Right renal pelvis (tissue), 4 donors: ENCODE results near the gene IFNAR2. TPM values are rescaled to one million over a fixed set of nuclear protein-coding genes. Genes with fewer than 3 reads are reported as not detected.
A peak's percentile ranks its signal among the peaks of the same experiment; 100 is the strongest.

Source experiments
- DNase-seq, 4 donors: peaks; one replicate each; pipeline ENCODE4 v3.0.0-alpha.2; 2013; ENCODE audit warnings: low read depth in 4 of 4, low spot score in 3 of 4, missing footprints in 1 of 4
- polyA plus RNA-seq, 4 donors: library from polyadenylated mRNA; unstranded; fragments of 120-200 nt; gene quantifications; one replicate each; pipeline ENCODE4 v1.2.1, GENCODE V29; 2013; ENCODE audit not compliant: insufficient read length in 4 of 4

The IFNAR2 gene
- polyA plus RNA-seq: 10 to 100 TPM; 13.0 to 22.1 (median 19.7) TPM

DNA sequence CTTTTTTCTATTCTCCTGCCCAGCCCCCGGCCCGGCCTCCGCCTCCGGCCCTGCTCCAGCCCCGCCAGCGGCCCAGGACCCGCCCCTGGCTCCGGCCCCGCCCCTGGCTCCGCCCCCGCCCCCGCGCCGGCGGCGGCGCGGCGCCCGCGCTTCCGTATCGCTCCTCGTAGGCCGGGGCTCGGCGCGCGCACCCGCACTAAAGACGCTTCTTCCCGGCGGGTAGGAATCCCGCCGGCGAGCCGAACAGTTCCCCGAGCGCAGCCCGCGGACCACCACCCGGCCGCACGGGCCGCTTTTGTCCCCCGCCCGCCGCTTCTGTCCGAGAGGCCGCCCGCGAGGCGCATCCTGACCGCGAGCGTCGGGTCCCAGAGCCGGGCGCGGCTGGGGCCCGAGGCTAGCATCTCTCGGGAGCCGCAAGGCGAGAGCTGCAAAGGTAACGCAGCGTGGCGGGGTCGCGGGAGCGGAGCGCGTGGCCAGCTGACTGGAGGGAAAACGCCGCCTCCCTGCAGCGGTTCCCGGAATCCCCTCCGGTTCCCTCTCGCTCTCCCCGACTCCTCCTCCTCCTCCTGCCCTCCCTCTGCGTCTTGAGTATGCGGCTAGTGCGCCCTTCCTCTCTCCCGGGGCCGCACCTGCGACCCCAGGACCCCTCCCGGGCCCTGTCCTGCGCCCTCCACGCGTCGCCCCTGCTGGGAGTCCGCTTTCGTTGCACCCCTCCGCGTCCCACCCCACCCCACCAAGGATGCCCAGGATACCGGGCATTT, at the start of gene IFNAR2:
Gene IFNAR2 (plus strand): TSS at position 155 of the 761 bp plus-strand sequence. CDS start 11,985 bp downstream, outside the sequence.
- DNase-seq: peak in 2 of 4 donors; percentile 51 to 52

DNA sequence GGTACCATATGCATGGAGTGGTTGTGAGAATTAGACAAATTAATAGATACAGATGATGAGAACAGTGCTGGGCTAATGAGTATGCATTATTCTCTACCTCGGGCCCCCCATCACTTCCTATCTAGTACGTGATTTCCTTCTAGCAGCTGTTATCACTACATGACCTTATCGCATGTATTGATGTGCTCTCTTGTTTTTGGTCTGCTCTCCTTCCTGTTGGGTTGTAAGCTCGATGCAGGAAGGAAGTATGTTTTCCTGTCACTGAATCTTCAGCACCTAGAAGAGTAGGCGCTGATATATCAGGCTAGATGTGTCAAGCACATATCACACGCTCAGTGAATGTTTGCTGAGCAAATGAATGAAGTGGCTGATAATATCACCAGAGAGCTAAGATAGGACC, 43.9 kb upstream of the IFNAR2 start:
- no peak for DNase-seq

DNA sequence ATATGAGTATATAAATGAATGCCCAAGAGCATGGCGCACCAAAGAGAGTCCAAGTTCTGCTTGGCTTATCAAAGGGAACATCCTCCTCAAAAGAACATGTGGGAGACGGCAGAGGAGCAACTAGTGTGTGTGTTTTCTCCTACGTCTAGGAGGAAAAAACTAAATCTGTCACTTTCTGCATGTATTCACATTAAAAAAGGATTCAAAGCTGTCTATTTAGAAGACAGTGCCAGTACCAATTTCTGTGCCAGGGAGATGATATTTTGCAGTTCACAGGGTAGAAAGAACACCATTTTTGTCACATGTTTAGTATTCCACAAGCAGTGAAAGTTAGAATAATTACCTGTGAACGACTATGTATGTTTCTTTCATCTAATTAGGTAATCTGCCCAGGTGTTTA, 42.5 kb upstream of the IFNAR2 start:
- DNase-seq: no peak

DNA sequence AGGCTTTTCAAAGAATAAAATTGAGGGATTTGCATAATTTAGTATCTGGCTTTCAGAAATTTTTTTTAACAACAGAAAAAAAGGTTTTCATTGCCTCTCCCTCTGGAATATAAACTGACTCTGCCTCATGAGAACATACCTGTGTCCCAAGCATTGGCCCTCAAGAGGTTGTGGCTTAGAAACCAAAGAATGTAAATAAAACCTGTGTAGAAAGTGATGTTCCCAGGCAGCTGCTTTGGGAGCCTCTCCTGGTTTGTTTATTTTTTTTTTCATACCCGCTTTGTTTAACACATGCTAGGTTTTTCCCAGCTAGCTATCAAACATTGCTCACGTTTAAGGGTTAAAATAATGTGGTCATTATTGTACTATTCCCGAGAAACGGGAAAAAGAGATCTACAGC, 40.5 kb upstream of the IFNAR2 start:
- DNase-seq: no peak

DNA sequence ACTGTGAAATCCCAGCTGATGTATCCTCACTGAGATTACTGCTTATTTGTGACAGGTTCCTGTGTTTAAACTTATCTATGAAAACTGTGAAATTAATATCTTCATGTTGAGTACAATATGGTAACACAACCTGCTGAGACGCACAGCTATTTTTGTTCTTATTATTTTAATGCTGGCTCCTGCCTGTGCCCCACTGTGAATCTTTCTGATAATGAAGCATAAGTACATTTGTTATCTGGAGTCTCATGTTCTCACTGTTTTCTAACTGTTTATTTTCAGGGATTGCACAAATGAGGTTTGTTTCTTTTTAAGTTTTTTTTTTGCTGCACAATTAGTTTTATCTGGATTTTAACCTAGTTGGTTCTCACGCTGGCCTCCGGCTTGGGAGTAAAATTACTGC, 39.9 kb upstream of the IFNAR2 start:
- no peak for DNase-seq

DNA sequence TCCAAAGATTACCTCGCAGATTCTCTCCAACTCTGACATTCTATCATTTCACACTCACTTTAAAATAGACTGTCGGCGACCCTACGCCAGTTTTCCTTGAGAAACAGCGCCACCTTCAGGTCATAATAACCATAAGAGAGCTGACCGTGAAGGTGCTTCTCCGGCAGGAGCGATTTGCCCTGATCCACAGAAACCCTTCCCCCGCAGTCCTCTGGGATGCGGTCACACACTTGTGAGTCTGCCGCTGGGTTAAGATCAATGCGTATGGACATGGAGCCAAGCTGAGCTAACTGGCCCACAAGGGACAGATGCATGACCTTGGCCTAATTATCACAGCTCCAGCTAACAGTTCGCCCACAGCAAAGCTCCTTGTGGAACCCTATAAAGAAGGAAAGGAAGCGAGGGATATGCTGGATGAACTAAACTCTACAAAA, 32.8 kb upstream of the IFNAR2 start:
- peak in 3 of 4 donors; percentile 58 to 68 (median 61) for DNase-seq

DNA sequence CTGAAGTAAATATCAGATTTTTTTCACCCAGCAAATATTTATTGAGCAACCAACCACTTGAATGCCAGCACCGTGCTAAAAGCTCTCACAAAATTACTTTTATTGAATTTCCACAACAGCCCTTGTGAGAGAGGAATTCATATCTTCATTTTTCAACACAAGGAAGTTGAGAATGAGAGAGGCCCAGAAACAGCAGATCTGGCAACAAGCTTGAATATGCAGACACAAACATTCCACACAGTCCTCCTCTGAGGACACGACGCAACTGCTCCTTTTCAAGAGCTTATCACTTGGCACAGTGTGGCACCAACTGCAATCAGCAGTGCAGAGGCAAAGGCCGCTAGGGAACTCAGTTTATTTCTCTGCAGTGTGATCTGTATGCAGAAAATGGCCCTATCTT, 32.2 kb upstream of the IFNAR2 start:
- DNase-seq: no peak

DNA sequence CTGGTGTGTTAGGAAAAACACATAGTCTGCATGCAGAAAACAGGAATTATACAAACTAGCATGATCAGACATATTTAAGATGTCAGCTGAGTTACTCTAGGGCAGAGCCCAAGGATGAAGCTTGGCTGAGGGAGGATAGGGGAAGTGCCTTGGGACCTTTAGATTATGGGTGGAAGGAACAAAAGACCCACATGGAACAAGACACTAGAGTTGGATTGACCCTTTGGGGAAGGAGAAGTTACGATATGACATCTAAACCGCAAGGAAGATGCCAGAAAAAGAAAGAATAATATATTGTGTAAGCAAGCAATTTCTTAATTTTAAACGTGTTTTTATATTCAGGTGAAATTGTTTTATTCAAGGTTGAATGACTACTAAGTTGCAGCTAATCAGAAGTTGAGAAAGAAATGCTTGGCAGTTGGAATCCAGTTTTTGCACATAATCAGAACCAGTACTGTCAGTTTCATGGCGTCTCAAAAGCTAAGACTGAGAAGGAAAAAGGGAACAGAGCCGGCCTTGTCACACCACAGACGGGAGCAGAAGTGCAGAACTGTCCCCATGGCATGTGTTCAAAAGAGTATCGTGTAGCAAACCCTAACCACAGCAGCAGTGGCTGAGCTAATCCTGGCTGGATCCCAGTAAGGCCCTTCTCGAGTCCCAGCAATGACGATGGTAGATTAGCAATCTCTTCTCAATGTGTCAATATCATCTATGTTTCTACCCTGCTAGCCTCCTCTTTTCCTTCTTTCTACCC, 31.2 kb upstream of the IFNAR2 start:
- no peak for DNase-seq

DNA sequence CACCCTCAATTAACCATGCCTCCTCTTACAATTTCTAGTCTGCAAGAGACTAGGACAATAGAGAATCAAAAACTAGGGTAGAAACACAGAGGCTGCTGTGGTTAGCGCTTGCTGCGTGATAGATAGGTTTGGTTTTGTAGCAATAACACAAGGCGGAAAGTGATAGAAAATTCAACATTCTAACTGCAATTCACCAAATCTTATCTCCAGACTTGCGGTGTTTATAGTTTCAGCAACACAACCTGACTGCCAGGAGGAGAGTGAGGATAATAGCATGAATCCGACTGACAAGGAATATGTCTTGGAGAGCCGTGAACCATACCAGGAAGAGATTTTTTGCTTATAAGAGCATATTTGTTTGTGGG, 30.7 kb upstream of the IFNAR2 start:
- DNase-seq: no peak

DNA sequence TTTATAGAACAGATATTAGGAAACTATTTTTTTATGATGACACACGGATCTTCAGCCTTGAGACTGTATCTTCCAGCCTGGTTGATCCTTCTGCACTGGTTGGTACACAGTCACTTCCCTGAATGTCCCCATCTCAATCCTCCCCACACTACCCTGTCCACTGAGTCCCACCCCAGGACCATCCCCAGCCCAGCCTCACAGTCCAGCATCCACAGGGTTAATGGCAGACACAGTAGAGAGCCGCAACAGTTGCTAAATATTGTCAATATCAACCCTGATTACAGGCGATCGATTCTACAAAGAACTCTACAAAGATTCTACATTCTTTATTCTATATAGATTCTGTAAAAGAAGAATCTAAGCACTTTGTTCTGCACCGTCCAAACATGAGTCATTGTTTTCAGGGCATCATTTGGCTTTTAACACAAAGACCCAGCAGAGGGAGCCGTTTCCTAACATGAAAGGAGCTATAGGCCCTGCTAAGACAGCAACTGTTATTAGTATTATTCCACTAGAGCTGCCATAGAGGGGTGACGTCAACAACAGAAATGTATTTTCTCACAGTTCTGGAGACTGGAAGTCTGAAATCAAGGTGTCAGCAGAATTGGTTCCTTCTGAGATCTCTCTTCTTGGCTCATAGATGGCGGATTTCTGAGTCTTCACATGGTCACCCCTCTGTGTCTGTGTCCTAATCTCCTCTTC, 30.1 kb upstream of the IFNAR2 start:
- peak; percentile 79 to 90 (median 84) for DNase-seq

DNA sequence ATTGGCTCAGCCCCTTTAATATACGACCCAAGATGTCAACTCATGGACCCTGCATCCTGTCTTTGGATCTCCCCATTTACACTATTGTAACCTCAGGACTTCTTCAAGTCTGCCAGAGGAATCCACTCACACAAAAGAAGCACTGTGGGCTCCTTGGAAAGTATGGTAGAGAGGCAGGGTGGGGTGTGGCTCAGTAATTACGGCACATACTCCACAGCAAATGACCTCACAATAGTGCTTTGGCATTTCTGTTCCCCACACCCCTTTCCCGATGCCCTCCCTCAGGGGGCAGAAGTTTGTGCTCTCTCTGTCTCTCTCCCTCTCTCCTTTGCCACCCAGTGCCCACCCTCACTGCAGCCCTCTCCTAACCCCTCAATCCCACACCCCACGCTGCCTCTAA, 27.8 kb upstream of the IFNAR2 start:
- DNase-seq: no peak

DNA sequence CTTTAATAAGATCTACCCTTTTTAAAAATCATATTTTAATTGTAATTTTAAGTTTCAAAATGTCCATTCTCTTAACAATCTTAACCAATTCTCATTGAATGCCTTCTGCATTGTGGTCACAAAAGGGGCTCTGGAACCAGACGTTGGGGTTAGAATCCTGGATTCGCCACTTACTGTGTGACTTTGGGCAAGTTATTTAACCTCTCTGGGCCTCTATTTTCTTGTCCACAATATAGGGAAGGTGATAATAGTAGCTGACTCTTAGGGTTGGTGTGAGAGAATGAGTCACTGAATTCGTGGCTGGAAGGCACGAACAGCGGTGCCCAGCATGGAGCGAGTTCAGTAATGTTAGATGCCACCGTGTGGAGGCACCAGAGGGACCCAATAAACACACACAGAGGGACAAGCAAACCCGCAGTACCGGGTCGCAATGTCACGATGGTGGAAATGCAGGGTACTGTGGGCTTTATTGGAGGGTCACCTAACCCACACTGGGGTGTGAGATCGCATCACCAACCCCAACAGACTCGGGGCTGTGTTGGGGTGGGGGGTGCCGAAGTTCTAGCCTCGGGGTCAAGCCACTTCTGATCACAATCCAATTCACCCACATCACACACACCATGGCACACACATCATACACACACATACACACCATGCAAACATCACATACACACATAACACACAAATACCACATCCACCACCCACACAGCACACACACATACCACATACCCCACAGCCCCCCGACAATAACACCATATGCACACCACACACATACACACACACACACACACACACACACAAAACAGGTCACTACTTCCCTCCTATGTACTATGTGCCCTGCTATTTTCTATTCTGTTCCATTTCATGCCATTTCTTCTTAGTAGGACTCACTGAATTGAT, 27.0 kb upstream of the IFNAR2 start:
- DNase-seq: no peak

DNA sequence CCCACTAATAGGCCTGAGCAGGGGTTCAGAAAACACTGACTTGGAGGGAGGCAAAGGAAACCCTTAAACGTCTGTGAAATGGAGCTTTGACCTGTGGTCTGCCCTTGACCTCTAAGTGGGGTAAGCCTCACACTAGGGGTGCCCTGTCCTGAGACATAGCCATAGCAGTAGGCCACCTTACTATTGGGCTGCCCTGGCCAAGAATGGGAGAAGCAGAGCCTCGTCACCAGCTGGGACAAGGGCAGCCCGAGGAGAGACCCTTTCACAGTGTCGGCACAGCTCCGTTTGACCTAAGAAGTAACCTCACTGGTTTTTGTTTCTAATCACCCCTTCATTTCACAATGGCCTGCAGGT, 26.4 kb upstream of the IFNAR2 start:
- no peak for DNase-seq

DNA sequence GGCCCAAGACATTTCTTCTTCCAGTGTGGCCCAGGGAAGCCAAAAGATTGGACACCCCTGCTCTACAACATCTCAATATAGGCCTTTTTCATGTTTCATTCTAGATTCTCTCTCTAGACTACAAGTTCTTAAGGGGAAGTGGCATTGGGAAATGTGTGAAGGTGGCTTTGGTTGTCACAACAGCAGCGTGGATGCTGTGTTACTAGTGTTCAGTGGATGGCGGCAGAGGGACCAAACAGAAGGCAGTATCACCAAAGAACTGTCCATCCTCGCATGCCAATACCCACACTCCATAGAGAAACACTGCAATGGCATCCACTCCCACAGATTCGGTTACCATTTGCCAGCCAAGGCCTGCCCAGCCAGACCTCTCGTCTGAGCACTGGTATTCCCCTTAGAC, 24.3 kb upstream of the IFNAR2 start:
- DNase-seq: no peak

DNA sequence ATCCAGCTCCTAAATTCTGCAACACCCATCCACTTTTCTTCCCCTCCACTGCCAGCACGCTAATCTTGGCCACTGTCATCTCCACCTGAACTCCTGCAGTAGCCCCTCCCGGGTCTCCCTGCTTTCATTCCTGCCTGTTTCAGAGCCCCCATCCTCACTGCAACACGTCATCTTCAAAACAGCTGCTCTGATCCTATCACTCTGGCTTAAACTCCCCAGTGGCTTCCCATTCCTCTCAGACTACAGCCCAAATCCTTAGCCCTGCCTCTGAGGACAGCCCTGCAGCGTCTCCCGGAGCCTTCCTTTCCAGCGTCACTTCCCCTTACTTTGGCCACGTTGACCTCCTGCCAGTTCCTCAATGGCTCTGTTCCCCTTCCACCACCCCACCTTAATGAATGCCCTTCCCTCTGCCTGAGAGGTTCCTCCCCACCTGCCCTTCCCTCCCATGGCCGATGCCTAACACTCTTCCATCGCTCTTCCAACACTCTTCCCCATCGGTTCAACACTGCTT, 22.9 kb upstream of the IFNAR2 start:
- no peak for DNase-seq

DNA sequence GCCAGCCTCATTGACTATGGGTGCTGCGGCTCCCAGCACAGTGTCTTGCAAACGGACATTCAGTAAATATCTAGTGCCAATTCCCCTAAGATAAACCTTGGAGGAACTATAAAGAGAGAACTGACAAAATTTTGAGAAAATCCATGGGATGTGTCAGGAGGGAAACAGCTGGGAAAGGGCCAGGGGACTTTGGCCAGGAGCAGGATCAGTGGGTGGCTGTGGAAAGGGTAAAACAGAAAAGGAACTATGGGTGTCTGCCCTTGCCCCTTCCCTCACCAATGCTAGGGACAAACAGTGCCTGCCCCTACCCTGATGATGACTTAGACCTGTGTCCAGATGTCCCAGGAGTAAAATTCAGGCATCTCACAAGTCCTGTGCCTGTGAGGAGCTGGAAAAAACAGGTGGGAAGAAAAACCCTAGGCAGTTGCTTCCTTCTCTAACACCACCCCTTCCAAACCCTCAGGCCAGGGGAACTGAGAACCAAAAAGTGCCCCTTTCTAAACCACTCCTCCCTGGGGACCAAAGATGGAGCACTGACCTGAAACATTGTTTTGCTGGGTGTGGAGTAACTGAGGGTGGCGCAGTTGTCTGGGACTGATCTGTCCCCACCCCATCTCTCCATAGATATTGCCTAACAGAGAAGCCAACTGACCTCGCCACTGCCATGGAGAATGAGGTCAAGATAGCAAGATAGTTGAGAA, 22.1 kb upstream of the IFNAR2 start:
- DNase-seq: no peak

DNA sequence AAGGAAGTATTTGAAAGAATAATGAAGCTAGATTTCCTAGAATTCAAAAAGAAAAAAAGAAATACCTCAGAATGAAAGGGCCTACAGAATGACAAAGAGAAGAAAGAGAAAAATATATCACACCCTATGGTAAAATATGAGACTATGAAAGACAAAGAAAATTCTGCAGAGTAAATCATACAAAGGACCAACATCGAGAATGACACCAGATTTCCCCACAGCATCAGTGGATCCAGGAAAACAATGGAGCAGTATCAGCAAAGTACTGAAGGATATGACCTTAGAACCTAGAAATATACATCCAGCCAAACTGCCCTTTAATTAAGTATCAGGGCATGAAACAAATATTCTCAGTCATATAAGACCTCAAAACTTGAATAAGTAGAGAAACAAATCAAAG, 21.2 kb upstream of the IFNAR2 start:
- DNase-seq: no peak

DNA sequence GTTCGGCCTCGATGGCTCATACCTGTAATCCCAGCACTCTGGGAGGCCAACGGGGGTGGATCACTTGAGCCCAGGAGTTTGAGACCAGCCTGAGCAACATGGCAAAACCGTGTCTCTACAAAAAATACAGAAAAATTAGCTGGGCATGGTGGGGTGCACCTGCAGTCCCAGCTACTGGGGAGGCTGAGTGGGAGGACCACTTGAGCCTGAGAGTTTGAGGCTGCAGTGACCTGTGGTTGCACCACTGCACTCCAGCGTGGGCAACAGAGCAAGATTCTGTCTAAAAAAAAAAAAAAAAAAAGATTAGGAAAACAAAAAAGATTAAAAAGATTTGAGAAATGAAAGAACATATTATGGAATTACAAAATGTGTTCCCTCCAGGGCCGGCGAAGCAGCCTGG, 18.4 kb upstream of the IFNAR2 start:
- DNase-seq: no peak

DNA sequence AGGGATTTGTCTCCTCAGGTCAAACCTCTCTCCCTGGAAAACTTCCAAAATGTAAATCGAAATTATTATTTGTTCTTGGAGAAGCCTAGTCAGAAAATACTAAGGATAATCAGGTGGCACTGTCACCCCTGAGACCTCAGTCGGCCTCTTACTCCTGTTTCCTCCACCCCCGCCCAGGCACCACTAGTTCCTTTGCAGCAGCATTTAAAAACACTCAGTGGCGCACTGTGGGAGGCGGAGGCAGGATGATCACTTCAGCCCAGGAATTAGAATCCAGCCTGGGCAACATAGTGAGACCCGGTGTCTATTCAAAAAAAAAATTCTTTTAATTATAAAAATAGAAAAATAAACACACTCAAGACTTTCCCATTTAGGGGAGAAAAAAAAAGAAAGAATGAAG, 18.0 kb upstream of the IFNAR2 start:
- no peak for DNase-seq
